Stimulated activated CD8-positive, alpha-beta memory T cell treated with anti-CD3 and anti-CD28 coated beads, Interleukin-4, amount 100 ng/mL, for 24 hours (primary cell): Measurements from ENCODE around the gene ETHE1.
A peak's percentile ranks its signal among the peaks of the same experiment; 100 is the strongest.
"Not testable (repeated sequence)": the region's sequence is repeated elsewhere in the genome, so short reads cannot be mapped to it uniquely, and the experiment has no call there.

Experiments used
- DNase-seq: peaks from one replicate; pipeline ENCODE4 v3.0.0-alpha.2; 2020; ENCODE audit warnings: low read depth

ETHE1 gene

DNA sequence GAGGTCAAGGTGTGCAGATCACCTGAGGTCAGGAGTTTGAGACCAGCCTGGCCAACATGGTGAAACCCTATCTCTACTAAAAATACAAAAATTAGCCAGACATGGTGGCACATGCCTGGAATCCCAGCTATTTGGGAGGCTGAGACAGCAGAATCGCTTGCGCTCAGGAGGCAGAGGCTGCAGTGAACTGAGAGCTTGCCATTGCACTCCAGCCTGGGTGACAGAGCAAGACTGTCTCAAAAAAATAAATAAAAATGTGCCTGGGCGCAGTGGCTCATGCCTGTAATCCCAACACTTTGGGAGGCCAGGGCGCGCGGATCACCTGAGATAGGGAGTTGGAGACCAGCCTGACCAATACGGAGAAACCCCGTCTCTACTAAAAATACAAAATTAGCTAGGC, 3.3 kb downstream of the ETHE1 start:
- not testable (repeated sequence) for DNase-seq

- no peak for DNase-seq
Observed at GRCh38 chr19:43522929-43523328, 4.1 kb downstream of the ETHE1 start.

GRCh38 chr19:43519436-43520088, 7.4 kb downstream of the ETHE1 start:
- peak; percentile 65 for DNase-seq

DNA sequence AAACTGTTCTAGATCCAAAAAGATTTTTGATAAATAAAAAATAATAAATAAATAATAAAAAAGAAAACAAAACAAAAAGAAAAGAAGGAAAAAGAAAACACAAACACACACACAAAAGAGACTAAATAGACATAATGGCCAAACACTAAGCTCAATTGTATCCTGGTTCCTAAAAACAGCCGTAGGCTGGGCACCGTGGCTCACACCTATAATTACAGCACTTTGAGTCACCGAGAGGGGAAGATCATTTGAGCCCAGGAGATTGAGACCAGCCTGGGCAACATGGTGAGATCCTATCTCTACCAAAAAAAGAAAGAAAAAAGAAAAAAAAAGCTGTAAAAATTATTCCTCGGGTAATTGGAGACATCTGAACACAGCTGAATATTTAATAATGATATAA, 8.9 kb downstream of the ETHE1 start:
- no peak for DNase-seq

DNA sequence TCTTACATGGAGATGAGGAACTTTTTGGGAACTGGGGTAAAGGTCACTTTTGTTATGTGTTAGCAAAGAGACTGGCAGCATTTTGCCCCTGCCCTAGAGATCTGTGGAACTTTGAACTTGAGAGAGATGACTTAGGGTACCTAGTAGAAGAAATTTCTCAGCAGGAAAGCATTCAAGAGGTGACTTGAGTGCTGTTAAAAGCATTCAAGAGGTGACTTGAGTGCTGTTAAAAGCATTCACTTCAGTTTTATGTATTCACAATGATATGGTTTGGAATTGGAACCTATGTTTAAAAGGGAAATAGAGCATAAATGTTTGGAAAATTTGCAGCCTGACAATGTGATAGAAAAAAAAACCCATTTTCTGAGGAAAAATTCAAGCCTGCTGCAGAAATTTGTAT, 14.6 kb downstream of the ETHE1 start:
- not testable (repeated sequence) for DNase-seq

- no peak for DNase-seq
Observed at GRCh38 chr19:43511324-43511723, 15.7 kb downstream of the ETHE1 start.

GRCh38 chr19:43510713-43511112, 16.3 kb downstream of the ETHE1 start:
- DNase-seq: no peak

GRCh38 chr19:43507880-43508279, 19.1 kb downstream of the ETHE1 start:
- DNase-seq: no peak

DNA sequence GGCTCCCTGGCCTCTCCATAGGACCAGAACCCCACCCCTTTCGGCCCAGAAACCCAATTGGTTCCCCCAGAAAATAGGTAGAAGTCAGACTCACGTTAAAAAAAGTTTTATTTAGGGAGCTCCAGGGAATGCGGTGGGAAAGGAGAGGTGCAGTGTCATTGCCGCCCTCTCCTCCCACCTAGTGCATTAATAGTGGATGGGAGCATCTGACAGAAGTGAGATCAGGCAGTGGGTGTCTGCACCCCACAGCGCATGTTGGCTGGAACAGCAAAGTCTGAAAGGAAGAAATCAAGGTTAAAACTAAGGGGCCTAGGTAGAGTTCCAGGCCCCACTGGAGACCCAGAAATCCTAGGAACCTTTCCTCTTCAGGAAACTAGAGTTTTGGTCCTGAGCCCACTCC, 20.4 kb downstream of the ETHE1 start:
- DNase-seq: no peak

- DNase-seq: no peak
Observed at GRCh38 chr19:43505941-43506340, 21.1 kb downstream of the ETHE1 start.

DNA sequence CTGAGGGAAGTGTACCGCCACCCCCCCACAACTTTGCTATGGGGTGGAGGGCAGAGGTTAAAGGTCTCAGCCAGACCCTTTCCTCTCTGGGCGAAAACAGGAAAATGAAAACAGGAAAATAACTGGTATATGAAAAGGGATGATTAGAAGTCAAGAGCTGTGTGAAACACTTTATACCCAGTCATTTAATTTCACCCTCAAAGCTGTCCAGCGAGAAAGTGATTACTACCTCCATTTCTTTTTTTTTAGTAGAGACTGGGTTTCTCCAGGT, 21.9 kb downstream of the ETHE1 start:
- no peak for DNase-seq

- DNase-seq: no peak
Observed at GRCh38 chr19:43504426-43505185, 22.4 kb downstream of the ETHE1 start, which contains the start of gene PHLDB3. Gene PHLDB3, minus strand, starts transcription at chr19:43504746. Its CDS starts 628 bp downstream, at chr19:43504118.

DNA sequence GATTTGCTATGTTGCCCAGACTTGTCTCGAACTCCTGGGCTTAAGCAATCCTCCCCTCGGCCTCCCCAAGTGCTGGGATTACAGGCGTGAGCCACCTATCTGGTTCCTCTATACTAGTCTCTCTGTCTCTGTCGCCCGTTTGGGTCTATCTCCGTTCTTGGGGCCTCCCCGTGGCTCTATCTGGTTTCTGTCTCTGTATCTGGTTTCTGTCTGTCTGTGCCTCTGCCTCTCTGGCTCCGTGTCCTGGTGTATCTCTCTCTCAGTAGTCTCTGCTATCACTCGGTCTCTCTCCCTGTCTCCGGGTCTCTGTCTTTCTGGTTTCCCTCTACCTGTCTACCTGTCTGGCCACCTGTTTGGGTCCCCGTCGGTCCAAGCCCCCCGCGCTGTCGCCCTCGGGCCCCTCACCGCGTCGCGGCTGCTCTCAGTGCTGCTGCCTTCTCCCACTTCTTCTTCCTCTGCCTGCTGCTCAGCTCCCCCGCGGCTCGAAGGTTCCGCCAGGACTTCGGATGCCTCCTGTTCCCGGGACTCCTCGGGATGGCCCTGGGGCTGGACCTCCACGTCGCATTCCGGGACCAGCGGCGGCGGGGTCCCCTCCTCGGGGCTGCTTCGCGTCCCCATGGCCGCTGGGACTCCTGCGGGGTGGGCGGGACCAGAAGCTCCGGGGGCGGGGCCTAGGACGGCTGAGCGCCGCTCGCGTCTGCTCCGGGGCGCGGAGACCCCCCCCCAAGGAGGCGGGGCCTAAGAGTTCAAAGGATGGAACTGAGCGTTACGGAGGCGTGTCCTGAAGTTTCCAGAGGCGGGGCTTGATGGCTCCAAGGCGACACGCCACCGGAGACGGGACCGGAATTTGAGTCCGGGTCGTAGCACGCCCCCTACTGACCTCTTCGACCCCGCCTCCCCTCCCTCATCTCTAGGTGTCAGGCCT, 23.2 kb downstream of the ETHE1 start:
- peak; percentile 100 for DNase-seq

- DNase-seq: no peak
Observed at GRCh38 chr19:43502419-43502976, 24.5 kb downstream of the ETHE1 start.

- DNase-seq: no peak
Observed at GRCh38 chr19:43501661-43502418, 25.2 kb downstream of the ETHE1 start.

- no peak for DNase-seq
Observed at GRCh38 chr19:43499042-43499441, 28.0 kb downstream of the ETHE1 start.

DNA sequence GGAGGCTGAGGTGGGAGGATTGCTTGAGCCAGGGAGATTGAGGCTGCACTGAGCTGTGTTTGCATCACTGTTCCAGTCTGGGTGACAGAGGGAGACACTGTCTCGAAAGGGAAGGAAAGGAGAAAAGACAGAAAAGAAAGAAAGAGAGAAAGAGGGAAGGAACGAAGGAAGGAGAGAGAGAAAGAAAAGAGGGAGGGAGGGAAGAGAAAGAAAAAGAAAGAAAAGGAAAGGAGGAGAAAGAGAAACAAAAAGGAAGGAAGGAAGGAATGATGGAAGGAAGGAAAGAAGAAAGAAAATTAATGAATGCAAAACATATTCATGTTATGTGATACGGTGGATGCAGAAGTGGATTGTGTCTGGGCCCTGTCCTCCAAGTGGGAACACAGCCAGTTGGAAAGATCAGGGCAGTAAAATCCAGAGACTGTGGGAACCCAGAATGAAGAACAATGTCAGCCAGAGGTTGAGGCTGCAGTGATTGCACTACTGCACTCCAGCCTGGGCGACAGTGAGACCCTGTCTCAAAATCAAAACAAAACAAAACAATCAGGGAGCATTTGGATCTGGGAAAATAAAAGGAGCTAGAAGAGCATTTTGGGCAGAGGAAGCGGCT, 28.7 kb downstream of the ETHE1 start:
- no peak for DNase-seq

GRCh38 chr19:43496960-43497359, 30.0 kb downstream of the ETHE1 start:
- no peak for DNase-seq

GRCh38 chr19:43495082-43495481, 31.9 kb downstream of the ETHE1 start:
- DNase-seq: no peak

DNA sequence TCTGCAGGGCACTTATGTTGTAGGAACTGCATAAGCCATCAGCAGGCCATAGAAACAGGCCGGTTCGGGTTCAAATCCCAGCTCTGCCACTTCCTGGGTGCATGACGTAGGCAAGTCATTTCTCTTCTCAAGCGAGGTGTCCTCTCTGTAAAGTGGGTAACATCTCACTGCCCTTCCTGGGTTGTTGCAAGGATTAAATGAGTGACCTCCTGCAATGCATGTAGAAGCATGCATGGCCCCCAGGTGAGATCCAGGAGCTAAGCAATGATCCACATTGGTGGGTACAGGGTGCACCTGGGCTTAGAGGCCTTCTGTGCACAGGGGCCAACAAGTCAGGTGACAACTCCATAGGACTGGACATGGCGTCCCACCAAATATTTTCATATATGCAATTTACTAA, 36.2 kb downstream of the ETHE1 start:
- no peak for DNase-seq

DNA sequence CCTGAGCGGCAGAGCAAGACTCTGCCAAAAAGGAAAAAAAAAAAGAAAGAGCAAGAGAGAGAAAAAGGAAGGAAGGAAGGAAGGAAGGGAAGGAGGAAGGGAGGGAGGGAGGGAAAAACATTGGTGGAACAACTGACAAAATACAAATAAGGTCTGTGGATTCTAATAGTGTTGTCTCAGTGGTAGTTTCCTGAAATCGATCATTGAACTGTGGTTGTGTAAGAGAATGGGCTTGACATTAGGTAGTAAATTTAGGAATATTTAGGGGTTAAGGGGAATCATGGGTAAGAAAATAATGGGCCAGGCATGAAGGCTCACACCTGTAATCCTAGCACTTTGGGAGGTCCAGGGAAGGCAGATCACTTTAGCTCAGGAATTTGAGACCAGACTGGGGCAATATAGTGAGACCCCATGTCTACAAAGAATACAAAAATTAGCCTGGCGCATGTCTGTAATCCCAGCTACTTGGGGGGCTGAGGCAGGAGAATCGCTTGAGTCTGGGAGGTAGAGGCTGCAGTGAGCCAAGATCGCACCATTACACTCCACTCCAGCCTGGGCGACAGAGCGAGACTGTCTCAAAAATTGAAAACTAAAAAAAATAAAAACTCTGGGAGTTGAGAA, 36.9 kb downstream of the ETHE1 start:
- DNase-seq: no peak
